Measurements from ENCODE around the gene ROBO1.

ROBO1 gene

DNA sequence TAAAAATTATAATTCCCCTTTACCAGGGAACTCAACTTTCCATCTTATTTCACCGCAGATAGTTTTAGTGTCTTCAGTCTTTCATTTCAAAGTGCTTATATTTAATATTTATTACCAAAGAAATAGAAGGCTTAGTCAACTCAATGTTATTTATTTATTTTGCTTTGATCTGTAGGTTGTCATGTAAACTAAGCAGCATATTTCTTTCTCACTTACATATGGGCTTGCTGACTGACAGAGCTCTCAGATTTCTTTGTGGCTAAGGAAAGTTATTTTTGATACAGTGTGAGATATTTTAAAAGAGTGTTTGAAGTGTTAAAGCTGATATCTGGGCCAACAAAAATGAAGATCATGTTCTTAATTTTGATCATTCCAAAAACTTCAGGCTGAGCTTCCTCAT lies 331.4 kb downstream of the ROBO1 start:
- DNase-seq, result no peak

DNA sequence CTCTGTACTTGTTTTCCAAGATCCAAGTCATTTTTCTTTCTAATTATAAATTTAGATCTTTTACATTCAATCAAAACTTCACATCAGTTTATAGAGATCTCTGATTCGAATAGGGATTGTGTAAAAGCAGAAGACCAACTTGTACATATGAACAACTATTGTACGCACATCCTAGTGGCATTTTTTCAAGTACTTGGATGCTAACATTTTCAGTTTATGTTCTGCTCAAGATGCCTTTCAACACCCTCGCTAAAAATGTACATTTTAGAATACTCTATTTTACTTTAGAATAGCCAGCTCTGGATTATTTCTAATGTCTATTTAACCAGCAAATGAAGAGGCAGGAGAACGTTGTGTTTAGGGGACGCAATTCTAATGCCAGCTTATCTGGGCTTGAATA lies 340.7 kb downstream of the ROBO1 start:
- no peak for DNase-seq

DNA sequence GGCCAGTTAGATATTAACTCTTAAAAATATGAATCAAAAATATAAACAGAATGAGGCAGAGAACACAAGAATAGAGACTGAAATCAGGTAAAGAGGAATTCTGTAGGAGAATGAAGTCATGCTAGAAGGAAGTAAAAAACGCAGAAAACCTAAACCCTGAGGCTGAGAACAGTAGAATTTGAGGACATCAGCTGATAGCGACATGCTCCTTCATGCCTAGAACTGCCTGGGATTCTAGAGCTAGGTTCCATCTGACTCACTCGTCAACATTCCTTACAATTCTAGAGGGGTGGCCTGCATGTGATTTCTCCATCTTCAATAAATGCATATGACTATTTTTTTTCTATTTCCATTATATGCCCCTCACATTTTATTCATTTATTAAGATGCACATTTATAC lies 343.0 kb downstream of the ROBO1 start:
- no peak for DNase-seq

DNA sequence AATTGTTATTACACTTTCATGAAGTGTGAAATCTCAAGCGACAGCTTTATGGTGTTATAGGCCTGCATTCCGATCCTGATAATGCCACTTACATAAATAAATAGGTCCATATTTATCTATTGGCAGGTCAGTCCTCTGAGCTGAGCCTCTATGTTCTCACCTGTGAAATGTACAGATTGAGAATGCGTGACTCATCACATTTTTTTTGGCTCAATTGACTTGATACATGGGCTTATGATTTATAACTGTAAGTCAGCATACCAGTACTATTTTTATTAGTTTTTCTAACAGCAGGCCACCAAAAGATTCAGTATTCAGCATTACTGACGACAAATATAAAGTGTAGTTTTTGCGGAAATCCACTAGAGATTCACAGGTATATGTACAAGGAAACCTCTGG lies 344.4 kb downstream of the ROBO1 start:
- no peak for DNase-seq

DNA sequence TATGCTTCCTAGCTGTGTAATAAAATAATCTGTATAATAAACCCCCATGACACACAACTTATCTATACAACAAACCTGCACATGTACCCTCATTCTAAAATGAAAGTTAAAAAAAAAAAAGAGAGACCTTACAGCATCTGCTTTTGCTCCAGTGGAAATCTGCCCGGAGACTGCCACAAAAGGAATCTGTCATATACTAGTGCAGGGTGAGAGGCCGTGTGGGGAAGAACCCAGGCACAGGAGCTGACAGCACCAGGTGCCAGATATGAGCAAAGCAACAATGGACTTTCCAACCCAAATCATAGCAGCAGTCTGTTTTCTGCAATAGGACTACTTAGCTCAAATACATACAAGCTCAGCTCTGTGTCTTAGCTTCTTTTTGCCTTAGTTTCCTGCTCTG lies 346.5 kb downstream of the ROBO1 start:
- no peak for DNase-seq

DNA sequence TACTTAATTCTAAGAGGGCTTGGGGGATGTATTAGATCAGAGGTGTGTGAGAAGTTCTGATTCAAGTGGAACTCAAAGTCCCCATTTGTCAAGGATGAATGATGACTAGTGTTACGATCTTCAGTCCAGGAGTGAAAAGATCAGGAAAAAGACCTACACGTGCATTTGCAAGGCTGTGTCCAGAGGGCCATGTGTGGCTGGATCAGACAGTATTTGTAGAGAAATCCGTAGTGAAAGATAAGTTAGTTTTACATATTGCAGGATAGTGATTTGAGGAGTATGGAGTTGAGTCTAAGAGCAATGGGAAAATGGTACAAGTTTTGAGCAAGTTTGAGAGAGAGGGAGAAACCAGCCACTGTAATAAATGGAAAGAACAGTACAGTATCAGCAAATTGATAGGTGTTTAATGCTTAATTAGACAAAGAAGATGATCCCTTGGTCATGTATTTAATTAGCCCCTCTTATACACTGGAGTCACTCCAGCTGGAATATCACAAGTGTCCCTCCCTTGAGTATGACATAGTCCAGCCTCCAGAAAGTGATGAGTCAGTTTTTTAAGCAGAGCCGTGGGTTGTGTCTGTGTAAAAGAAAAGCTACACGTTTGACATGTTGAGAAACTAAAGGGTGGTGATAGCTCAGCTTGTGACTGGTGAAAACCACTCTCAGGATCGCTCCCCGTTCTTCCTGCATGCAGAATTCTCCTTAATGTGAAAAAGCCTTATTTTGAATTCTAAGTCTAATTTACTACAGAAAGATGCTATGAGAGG lies 348.8 kb downstream of the ROBO1 start:
- DNase-seq, result no peak

DNA sequence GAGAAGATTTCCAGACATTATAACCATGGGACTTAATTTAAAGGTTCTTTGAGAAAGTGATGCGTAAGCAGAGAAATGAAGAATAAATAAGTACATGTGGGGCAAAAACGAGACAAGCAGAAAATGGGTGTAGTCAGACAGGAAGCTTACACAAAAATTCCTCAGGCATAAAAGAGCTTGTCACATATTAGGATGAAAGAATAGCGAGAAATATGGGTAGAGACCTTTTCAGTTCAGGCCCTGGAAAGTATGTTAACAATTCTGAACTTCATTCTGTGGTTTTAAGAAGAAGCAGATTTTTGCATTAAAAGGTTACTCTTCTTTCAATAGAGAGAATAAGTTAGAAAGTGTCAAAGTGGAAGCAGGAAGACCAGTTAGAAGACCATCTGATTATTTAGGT lies 352.4 kb downstream of the ROBO1 start:
- no peak for DNase-seq

DNA sequence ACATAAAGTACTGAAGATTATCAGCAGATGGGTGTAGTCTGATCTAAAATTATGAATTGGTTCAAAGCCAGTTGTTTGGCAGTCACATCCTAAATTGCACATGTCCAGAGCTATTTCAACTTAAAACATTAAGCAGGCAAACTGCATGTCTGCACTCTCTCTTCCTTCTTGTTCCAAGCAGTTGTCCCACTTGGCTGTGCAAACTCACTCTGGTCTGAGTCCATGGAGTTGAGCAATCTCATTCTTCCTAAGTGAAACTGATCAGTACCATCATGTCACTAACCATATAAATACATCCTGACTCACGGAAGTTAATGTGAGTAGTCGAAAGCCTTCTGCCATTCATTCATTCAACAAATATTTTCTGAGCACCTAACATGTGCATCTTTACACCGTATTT lies 353.0 kb downstream of the ROBO1 start:
- no peak for DNase-seq

DNA sequence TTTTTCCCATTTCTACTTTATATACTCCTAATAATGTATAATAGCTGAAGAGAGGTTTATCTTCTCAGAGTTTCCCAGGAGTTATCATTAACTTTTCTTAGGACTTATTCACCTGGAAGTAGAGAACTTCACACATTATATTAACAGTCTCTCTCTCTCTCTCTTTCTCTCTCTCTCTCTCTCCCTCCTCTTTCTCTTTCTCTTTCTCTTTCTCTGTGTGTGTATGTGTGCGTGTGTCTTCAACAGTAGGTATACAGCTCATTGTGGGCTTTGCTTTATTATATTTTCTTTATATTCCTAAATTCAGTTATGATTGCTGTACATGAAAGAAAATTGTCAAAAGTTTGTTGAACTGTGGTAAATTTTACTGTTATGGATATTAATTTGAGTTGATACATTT lies 353.8 kb downstream of the ROBO1 start:
- DNase-seq, result no peak

DNA sequence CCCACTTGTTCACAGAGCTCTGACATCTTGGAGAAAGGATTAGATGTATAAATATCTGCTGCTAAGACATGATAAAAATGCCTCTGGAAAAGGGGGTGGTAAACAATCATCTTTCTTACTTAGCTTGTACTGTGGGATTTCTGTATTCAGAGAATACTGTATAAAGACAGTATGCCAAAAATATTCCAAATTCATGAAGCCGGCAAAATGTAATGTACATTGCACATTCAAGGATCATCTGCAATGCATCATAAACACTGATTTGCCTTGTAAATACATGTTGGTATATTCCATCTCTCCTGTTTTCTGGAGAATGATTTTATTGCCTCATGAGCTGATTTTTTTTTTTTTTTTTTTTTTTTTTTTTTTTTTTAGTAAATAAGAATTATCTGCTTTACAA lies 355.3 kb downstream of the ROBO1 start:
- DNase-seq, result no peak

DNA sequence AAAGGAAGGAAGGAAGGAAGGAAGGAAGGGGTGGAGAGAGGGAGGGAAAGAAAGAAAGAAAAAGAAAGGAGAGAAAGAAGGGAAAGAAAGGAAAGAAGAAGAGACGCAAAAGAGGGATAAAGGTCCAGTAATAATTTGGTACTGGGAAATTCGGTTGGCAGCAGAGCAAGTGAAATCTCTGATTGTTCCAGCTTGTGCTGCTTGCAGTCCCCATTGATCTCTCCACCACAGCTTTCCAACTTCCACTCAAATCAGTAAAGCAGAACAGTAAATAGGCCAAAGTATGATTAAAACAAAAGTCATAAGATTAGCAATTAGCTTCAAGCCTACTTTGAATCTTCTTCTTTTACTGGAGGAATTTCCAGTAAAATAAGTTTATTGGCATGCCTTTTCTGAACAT lies 357.2 kb downstream of the ROBO1 start:
- DNase-seq, result no peak

DNA sequence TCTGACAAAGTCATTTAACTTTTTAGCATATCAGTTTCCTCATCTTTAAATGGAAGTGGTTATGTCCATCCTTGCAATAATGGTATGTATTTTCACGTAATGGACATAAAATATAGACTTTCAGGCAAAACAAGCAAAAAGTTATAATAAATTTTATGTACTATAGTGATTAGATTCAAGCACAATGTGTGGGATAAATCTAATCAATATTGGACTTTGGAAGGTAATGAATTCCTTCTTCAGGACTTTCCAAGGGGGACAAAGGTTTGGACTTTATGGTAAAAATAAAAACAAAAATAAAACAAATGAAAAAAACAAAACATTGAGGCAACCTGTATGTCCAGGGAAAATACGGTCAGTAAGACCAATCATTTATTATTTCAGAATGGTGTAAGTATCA lies 357.7 kb downstream of the ROBO1 start:
- DNase-seq, result no peak

DNA sequence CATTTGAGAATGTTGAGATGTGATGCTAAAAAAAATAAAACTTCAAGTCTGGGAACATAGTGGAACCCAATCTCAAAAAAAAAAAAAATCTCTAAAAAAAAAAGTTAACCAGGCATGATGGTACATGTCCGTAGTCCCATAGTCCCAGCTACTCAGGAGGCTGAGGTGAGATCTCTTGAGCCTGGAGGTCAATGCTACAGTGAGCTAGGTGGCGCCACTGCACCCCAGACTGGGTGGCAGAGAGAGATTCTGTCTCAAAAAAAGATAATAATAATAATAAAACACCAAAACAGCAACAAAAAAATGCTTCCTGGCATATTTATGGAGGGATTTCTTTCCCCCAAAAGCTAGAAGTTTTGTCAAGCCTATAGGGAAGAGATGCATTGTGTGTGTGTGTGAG lies 361.6 kb downstream of the ROBO1 start:
- no peak for DNase-seq

DNA sequence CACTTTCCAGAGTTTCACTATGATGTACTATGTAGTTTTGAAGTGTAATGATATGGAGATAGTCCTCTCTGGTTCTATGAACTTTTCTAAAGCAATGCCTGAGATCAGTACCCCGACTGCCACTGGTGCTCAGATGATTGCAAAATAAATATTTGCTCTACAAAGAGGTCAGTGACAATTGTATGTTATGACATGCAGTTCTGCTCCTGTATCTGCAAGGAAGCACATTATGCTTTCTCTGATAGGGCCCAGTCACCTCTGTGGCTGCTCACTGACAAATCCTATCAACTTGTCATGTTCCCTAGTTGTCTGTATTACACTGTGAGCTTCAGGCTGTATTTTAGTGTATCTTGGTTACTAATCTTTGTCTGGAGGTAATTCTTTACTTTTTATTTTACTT lies 362.6 kb downstream of the ROBO1 start:
- DNase-seq, result no peak

DNA sequence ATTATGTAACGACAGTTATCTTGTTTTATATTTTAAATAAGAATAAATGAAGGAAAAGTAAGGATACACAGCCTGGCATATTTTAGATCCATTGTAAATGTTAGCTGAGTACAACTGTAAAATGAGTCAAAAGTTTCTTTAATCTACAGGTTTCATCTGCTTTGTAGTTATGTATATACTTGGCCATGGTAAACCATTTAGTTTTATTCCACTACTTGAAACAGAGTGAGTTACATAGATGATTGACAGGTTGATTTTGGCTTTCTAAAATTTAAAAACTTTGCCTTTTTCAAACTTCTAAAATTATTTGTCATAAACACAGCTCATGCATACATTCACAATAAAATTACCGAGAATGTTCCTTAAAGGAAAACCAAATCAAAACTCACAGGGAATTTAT lies 371.2 kb downstream of the ROBO1 start:
- no peak for DNase-seq

DNA sequence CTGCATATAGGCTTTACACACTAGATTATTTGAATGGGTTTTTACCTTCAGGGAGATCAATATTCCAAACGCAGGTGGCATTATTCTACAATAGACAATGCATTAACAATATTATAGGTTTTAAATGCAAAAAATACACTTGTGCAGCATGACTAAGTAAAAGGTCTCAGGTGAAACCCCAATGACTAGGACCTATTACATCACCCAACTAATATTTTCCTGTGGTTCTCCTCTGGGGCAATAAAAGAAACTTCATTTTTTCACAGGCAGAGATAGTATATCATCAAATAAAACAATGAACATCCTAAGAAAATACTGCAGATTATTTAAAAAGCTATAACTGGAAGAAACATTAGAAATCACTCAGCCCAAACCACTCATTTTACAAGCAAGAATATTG lies 375.3 kb downstream of the ROBO1 start:
- no peak for DNase-seq

DNA sequence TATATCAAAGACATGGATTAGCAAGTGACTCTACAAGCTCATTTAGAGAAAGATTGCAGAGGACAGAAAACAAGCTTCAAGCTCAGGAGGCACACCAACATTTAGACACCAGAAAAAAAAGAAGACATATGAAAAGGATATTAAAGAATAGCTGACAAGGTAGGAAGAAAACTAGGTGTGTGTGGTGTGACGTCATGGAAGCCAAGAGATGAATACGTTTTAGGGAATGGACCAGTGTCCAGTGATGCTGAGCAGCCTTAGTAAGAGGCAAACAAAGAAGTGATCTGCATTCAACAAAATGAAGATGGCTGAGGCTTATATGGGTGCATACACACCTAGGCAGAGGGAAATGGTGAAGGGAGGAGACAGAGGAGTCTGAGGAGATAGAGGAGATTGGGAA lies 377.4 kb downstream of the ROBO1 start:
- no peak for DNase-seq

DNA sequence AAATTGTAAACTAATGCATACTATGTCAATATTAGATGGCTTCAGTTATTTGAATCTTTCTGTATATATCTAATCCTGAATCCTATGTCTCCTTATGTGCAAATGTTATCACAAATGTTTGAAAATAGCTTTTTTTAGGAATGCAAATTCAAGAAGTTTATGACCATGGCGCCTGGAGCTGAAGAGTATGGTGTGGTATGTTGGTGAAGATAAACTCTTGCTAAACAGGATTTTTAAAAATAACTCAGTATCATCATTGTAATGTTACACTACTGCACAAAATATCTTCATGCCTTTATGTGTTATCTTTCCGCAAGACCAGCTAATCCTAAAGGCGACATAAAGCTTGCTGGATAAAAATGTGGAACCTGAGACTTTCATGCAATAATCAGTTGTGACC lies 382.6 kb downstream of the ROBO1 start:
- no peak for DNase-seq

DNA sequence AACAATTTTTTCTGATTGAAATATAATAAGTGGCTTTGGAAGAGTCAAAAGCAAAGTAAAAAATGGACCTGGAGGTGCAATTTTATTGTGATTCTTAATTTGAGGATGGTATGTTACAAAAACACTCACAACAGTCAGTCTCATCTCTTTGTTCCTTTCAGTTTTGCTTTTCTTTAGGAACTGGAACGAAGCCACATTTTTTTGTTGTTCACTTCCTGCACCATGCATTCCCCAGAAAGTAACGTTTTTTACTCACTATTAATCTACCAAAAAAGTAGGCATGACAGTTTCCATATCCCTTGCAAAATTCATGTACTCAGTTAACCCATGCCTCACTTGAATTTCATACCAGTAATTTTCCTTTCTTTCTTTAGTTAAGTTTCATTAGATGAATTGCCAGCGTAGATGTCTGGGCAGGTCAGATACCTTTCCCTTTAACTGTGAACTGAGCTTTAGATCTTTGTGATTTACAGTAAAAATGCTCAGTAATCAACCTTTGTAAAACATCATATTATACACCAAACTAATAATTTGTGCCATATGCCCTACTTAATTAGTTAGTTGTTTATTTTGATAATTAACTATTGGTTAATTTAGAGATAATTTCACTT lies 384.3 kb downstream of the ROBO1 start:
- DNase-seq, result no peak

DNA sequence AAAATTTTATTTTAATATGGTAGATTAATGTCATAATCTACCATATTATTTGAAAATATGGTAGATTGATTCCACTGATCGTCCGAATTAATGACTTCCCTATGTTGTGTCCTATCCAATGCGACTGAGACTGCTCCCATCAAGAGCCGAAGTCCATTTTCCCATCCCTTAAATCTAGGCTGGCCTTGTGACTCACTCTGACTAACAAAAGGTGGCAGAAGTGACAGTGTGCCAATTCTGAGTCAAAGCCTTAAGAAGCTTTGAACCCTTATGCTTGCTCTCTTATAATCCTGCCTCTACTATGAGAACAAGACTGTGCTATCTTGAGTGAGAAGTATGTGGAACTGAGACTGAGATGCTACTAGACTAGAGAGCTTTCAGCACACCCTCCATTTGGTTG lies 387.2 kb downstream of the ROBO1 start:
- no peak for DNase-seq

DNA sequence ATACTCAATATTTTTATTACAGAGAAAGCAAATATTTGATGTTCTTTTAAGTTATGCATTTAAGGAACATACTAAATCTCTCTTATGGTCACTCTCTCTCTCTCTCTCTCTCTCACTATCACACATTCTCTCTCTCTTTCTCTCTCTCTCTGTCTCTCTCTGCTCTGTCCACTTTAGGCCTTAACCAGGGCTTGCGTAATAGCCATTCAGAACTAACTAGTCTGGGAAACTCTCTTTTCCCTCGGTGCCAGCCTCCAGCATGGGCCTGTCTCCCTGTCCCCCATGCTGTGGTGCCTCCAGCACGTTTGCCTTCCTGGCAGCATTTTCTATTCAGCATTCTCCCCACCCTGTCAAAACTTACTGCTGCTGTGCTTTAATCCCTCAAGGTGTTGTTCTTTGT lies 389.7 kb downstream of the ROBO1 start:
- DNase-seq, result no peak

DNA sequence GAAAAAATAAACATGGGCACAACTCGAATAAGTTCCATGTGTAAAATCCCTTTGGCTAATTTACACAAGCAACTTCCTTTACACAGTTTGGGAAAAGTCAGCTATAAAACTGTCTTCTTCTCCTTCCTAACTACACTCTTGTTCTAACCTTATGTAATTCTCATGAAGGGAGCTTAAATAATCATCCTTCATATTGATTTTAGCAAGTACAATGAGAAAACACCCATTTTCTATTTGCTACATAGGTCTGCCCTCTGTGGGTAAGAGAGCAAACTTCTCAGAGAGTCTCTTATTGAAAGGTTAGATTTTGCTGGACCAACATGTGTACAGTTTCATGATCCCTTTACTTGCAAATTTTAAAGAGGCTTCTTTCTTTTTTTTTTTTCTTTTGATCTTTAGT lies 398.5 kb downstream of the ROBO1 start:
- DNase-seq, result no peak

DNA sequence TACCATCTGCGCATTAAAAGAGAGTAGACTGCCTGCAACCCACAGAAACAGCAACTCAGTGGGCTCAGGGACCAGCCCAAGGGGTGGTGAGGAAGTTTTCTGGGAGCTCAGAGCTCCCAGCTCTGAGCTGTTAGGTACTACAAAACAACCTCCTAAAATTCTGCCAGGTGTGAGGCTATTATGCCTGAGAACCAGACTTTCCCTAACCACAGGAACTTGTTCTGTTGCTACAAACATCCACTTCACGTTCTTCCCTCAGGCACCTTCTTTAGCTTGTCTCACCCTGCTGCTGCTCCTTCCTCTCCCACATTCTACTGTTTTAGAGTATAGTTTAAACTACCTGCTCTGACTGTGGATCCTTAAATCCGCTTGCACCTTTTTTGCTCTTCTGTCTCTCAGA lies 399.4 kb downstream of the ROBO1 start:
- no peak for DNase-seq

DNA sequence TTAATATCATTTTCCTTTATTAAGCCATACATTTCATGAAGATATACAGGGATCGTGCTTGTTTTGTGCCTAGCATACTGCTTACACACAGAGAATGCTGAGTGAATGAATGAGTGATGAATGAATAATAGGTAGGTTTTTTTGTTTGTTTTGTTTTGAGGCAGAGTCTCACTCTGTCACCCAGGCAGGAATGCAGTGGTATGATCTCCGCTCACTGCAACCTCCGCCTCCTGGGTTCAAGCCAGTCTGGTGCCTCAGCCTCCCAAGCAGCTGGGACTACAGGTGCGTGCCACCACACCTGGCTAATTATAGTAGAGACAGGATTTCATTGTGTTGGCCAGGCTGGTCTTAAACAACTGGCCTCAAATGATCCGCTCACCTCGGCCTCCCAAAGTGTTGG lies 400.0 kb downstream of the ROBO1 start:
- DNase-seq, result no peak

DNA sequence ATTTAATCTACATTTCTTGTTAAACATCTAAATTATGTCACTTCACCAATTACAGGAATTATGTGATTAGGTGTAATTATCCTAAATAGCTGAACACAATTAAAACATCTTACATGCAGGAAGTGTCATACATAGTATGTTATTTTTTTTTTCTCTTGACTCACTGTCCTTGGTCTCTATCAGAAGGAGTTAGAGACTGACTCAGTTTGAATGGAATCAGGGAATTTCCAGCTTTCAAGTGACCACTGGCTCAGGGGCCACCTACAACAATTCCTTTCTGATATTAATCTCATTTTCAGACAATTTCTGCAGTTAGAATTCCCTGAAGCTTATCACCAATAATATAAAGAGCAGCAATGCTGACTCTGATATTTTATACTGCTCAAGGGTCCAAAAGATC lies 400.7 kb downstream of the ROBO1 start:
- DNase-seq, result no peak

Measured in activated effector memory CD4-positive, alpha-beta T cell treated with anti-CD3 and anti-CD28 coated beads, Interleukin-2, amount 50 U/mL, for 16 hours (primary cell).